H1 (cell line): ENCODE results near the gene FRMD3. TPM values are rescaled to one million over a fixed set of nuclear protein-coding genes. Genes with fewer than 3 reads are reported as not detected.

ENCODE experiments used
- CTCF ChIA-PET: fragments of 300-600 bp; sonication (Branson Sonifier 250); formaldehyde crosslinking; loops from one replicate; lab custom pipeline; 2021; ENCODE audit not compliant: partially characterized antibody; lab: Charles Lee
- POLR2A ChIA-PET: fragments of 300-600 bp; sonication (Branson Sonifier 250); formaldehyde crosslinking; loops from one replicate; lab custom pipeline; 2021; ENCODE audit warnings: inconsistent platforms; ENCODE audit not compliant: partially characterized antibody; lab: Charles Lee
- DNase-seq, 2 experiments: peaks; one replicate each; pipeline versions ENCODE4 v3.0.0 to v3.0.0-alpha.2; 2010 to 2022; ENCODE audit warnings: low spot score in 2 of 2, low read depth in 1 of 2, mixed read lengths in 1 of 2
- FAIRE-seq: peaks from 2 replicates; lab custom pipeline; 2011; peaks lifted over from hg19 to GRCh38; lab: Jason Lieb, UNC
- H2AFZ ChIP-seq: 2 replicates; pipeline ENCODE4 v1.8.1; 2012; ENCODE audit warnings: low read length, inconsistent platforms
- H2AK5ac ChIP-seq: 2 replicates; pipeline ENCODE4 v1.6.1; 2013; ENCODE audit warnings: low read depth, low read length
- H2BK120ac ChIP-seq: replicated peaks from 2 replicates; pipeline ENCODE3; 2013; ENCODE audit warnings: low read depth, low read length, inconsistent platforms
- H2BK12ac ChIP-seq: 2 replicates; pipeline ENCODE4 v1.6.1; 2013; ENCODE audit warnings: low read depth, low read length
- H2BK15ac ChIP-seq: 2 replicates; pipeline ENCODE4 v1.6.1; 2013; ENCODE audit warnings: low read length
- H2BK20ac ChIP-seq: 2 replicates; pipeline ENCODE4 v1.6.1; 2013; ENCODE audit warnings: low read length
- H2BK5ac ChIP-seq: 2 replicates; pipeline ENCODE4 v1.6.1; 2013; ENCODE audit warnings: low read depth, low read length
- H3K14ac ChIP-seq: 2 replicates; pipeline ENCODE4 v1.6.1; 2013; ENCODE audit warnings: inconsistent platforms; ENCODE audit not compliant: insufficient read length
- H3K18ac ChIP-seq: 2 replicates; pipeline ENCODE4 v1.6.1; 2013; ENCODE audit warnings: low read length; ENCODE audit errors: extremely low read depth
- H3K23ac ChIP-seq: 2 replicates; pipeline ENCODE4 v1.6.1; 2013; ENCODE audit warnings: inconsistent platforms; ENCODE audit not compliant: insufficient read length
- H3K23me2 ChIP-seq: 2 replicates; pipeline ENCODE4 v1.6.1; 2013; ENCODE audit warnings: low read depth, low read length
- H3K27ac ChIP-seq: 2 replicates; pipeline ENCODE4 v1.6.1; 2011; ENCODE audit warnings: low read depth, low read length, inconsistent platforms
- H3K27me3 ChIP-seq, 4 experiments: replicated peaks in 1 of 4; 1 replicate in 1 of 4; 2 replicates in 3 of 4; pipeline versions ENCODE4 v1.6.1 to v1.8.1; 2011 to 2013; ENCODE audit warnings: low read length in 3 of 4, mild to moderate bottlenecking in 3 of 4, inconsistent platforms in 2 of 4, mixed read lengths in 2 of 4, moderate library complexity in 1 of 4; ENCODE audit not compliant: control insufficient read depth in 3 of 4, insufficient read depth in 3 of 4; ENCODE audit errors: extremely low read depth in 1 of 4
- H3K36me3 ChIP-seq, 4 experiments: 2 replicates each; pipeline versions ENCODE4 v1.6.1 to v1.8.1; 2011 to 2013; ENCODE audit warnings: mild to moderate bottlenecking in 4 of 4, low read length in 3 of 4, moderate library complexity in 2 of 4, control low read depth in 1 of 4, inconsistent platforms in 1 of 4; ENCODE audit not compliant: insufficient read depth in 4 of 4, control insufficient read depth in 2 of 4
- H3K4ac ChIP-seq: replicated peaks from 2 replicates; pipeline ENCODE3; 2013; ENCODE audit warnings: low read length, low read depth, mixed read lengths, inconsistent platforms; ENCODE audit not compliant: insufficient read length
- H3K4me1 ChIP-seq, 4 experiments: replicated peaks in 1 of 4; 1 replicate in 1 of 4; 2 replicates in 3 of 4; pipeline versions ENCODE4 v1.6.1 to v1.8.1; 2011 to 2013; ENCODE audit warnings: low read length in 3 of 4, inconsistent platforms in 2 of 4, mixed read lengths in 1 of 4; ENCODE audit not compliant: insufficient read depth in 4 of 4, control insufficient read depth in 3 of 4
- H3K4me2 ChIP-seq, 2 experiments: 2 replicates each; pipeline versions ENCODE4 v1.6.1 to v1.8.1; 2011 to 2013; ENCODE audit warnings: low read depth in 2 of 2, low read length in 2 of 2, control low read depth in 1 of 2, inconsistent platforms in 1 of 2, mild to moderate bottlenecking in 1 of 2; ENCODE audit not compliant: insufficient read depth in 1 of 2
- H3K4me3 ChIP-seq, 4 experiments: fragments of 200-600, 300-600 bp in 1 of 4; sonication (generic), shearing (Covaris generic), sonication (Bioruptor Twin) in 1 of 4; 2 replicates each; pipeline versions ENCODE4 v1.5.1 to v1.8.1; 2011 to 2016; ENCODE audit warnings: low read length in 4 of 4, low read depth in 3 of 4, control low read depth in 2 of 4, inconsistent platforms in 2 of 4, mild to moderate bottlenecking in 2 of 4, mixed read lengths in 1 of 4, moderate library complexity in 1 of 4; ENCODE audit not compliant: insufficient read depth in 2 of 4; ENCODE audit errors: extremely low read depth in 1 of 4
- H3K56ac ChIP-seq: replicated peaks from 2 replicates; pipeline ENCODE3; 2013; ENCODE audit warnings: low read depth, mild to moderate bottlenecking, mixed read lengths, low read length, inconsistent platforms; ENCODE audit not compliant: insufficient read length
- H3K79me1 ChIP-seq: 2 replicates; pipeline ENCODE4 v1.6.1; 2013; ENCODE audit warnings: low read depth, low read length, control low read depth
- H3K79me2 ChIP-seq, 2 experiments: 2 replicates each; pipeline versions ENCODE4 v1.6.1 to v1.8.1; 2012 to 2013; ENCODE audit warnings: low read length in 2 of 2, mild to moderate bottlenecking in 2 of 2, inconsistent platforms in 1 of 2; ENCODE audit not compliant: insufficient read depth in 2 of 2, control insufficient read depth in 1 of 2
- H3K9ac ChIP-seq, 4 experiments: replicated peaks in 1 of 4; 1 replicate in 1 of 4; 2 replicates in 3 of 4; pipeline versions ENCODE4 v1.6.1 to v1.8.1; 2011 to 2013; ENCODE audit warnings: low read depth in 3 of 4, low read length in 3 of 4, control low read depth in 2 of 4, mild to moderate bottlenecking in 2 of 4, moderate library complexity in 2 of 4, inconsistent platforms in 1 of 4; ENCODE audit errors: extremely low read depth in 1 of 4
- H3K9me3 ChIP-seq, 2 experiments: 2 replicates each; pipeline versions ENCODE4 v1.6.1 to v1.8.1; 2012 to 2013; ENCODE audit warnings: mild to moderate bottlenecking in 2 of 2, moderate library complexity in 2 of 2, control low read depth in 1 of 2, inconsistent platforms in 1 of 2, low read depth in 1 of 2, low read length in 1 of 2, mixed read lengths in 1 of 2; ENCODE audit not compliant: insufficient read depth in 2 of 2
- H4K20me1 ChIP-seq, 2 experiments: replicated peaks in 1 of 2; 2 replicates each; pipeline versions ENCODE3 to v1.8.1; 2011 to 2013; ENCODE audit warnings: inconsistent platforms in 2 of 2, low read length in 2 of 2, mild to moderate bottlenecking in 1 of 2; ENCODE audit not compliant: insufficient read depth in 2 of 2, control insufficient read depth in 1 of 2
- H4K5ac ChIP-seq: 2 replicates; pipeline ENCODE4 v1.6.1; 2013; ENCODE audit warnings: low read length, low read depth, mixed read lengths, inconsistent platforms; ENCODE audit not compliant: insufficient read length
- H4K8ac ChIP-seq: 2 replicates; pipeline ENCODE4 v1.8.0; 2013; ENCODE audit warnings: mild to moderate bottlenecking, moderate library complexity, low read length, inconsistent platforms; ENCODE audit not compliant: insufficient read depth; ENCODE audit errors: extremely low read depth
- H4K91ac ChIP-seq: replicated peaks from 2 replicates; pipeline ENCODE3; 2013; ENCODE audit warnings: low read length, mixed read lengths, inconsistent platforms; ENCODE audit not compliant: insufficient read length
- ATF2 ChIP-seq: IDR thresholded peaks from 2 replicates; pipeline ENCODE4 v1.6.1; 2012; ENCODE audit warnings: low read length, inconsistent platforms
- ATF3 ChIP-seq: IDR thresholded peaks from 2 replicates; pipeline ENCODE4 v1.6.1; 2011; ENCODE audit warnings: low read depth, mild to moderate bottlenecking, low read length; ENCODE audit not compliant: insufficient read depth
- BCL11A ChIP-seq, 2 experiments: IDR thresholded peaks; one replicate each; pipeline ENCODE4 v1.6.1; 2011; ENCODE audit warnings: low read depth in 2 of 2, low read length in 2 of 2, mild to moderate bottlenecking in 2 of 2
- E2F6 ChIP-seq: IDR thresholded peaks from 2 replicates; pipeline ENCODE4 v1.6.1; 2012; ENCODE audit warnings: inconsistent platforms
- GABPA ChIP-seq: IDR thresholded peaks from 2 replicates; pipeline ENCODE4 v1.6.1; 2011; ENCODE audit warnings: mild to moderate bottlenecking, low read length, moderate library complexity, borderline replicate concordance; ENCODE audit not compliant: insufficient read depth
- SIRT6 ChIP-seq: IDR thresholded peaks from one replicate; pipeline ENCODE4 v1.7.1; 2012; ENCODE audit warnings: low read length, inconsistent platforms
- WGBS, 2 experiments: shearing (Covaris generic) in 1 of 2; methylation state at CpG; one replicate each; pipeline versions ENCODE4 v1.1.6 to v1.1.7; 2013 to 2015; ENCODE audit warnings: low lambda C conversion rate in 2 of 2, mixed read lengths in 2 of 2, inconsistent platforms in 1 of 2, low coverage in 1 of 2, missing lambda C conversion rate in 1 of 2; ENCODE audit not compliant: insufficient replicate concordance in 2 of 2, insufficient coverage in 1 of 2, insufficient read length in 1 of 2; ENCODE audit errors: extremely low coverage in 1 of 2, missing lambda C conversion rate in 1 of 2; 5-methylcytosine and 5-hydroxymethylcytosine counted together
- polyA plus RNA-seq, 7 experiments: library from polyadenylated mRNA; depleted of rRNA in 3 of 7; stranded (reverse) in 5 of 7; unstranded in 2 of 7; fragments of >200 nt in 5 of 7; fragments of 200-250 nt in 2 of 7; gene quantifications; 1 replicate in 5 of 7; 2 replicates in 1 of 7; 4 replicates in 1 of 7; pipeline versions ENCODE4 v1.2.1 to v1.2.3, GENCODE V29; 2011 to 2013; ENCODE audit warnings: missing spikeins in 2 of 7, mixed read lengths in 2 of 7
- total RNA-seq: library from RNA; stranded (reverse); fragmentation: NEBNext Ultra II Directional; extraction: Animal tissue kit (Norgen Biotek cat#: 25700); gene quantifications from 2 replicates; pipeline ENCODE4 v1.2.1, GENCODE V29; 2021

FRMD3 gene
- total and polyA plus RNA-seq, 2 of the 8 experiments (the other 6 are each of a cell fraction or from before 2014, with no cell fraction given), result 0.15 to 1.4 TPM

DNA sequence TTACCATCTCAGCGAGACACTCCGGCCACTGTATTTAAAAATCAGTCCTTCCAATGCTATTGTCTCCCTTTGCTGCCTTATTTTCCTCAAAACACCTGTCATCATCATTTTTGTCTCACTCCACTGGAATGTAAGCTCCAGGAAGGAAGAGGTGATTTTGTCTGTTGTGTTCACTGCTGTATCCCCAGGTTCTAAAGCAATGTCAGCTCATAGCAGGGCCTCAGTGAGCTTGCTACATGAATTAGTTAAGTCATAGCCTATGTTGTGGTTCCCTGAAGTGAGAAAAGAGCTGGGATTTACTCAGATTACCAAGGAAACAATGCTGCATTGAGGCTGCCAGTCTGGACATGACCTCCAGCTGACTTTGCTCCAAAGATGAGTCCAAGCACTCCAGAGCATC lies 337.7 kb downstream of the FRMD3 start:
- Histone ChIP-seq H3K4ac (no peak overlapping the region), H2BK15ac (no peak overlapping the region), H3K27me3 (no peaks in the 10 kb centered on the region), H3K36me3 (no peaks in the 10 kb centered on the region), H3K4me1 (peaks cover 0 to 3% (median 2%) of the 10 kb centered on the region in 4 experiments; a peak in 3 of 7 replicates), H4K20me1 (no peaks in the 10 kb centered on the region), H2BK20ac (no peak overlapping the region), H4K8ac (no peak overlapping the region), H2AFZ (no peak overlapping the region), H4K91ac (no peak overlapping the region), H3K23me2 (no peaks in the 10 kb centered on the region), H3K27ac (no peak overlapping the region), H3K79me1 (no peaks in the 10 kb centered on the region), H3K9ac (no peak overlapping the region), H3K4me3 (no peak overlapping the region), H3K79me2 (no peaks in the 10 kb centered on the region), H3K18ac (no peak overlapping the region), H3K14ac (no peak overlapping the region), H2AK5ac (no peak overlapping the region), H2BK5ac (no peak overlapping the region), H2BK120ac (no peak overlapping the region), H4K5ac (no peak overlapping the region), H3K23ac (no peak overlapping the region), H3K4me2 (no peak overlapping the region), H3K56ac (no peak overlapping the region), H3K9me3 (no peaks in the 10 kb centered on the region), H2BK12ac (no peak overlapping the region)
- WGBS, 2 experiments, result 100% methylated on average over 2 of the region's 2 CpGs; no CpG with 5 or more reads in 1 of the 2 experiments
- DNase-seq (no peak), FAIRE-seq (no peak)
- CTCF ChIA-PET, result interaction anchor here (1.0 to 2.9 kb wide), 6 partner anchors 11 to 142 kb away, joined by 3 to 8 read pairs (median 4); no protein-coding TSS in a partner anchor
- TF ChIP-seq GABPA, result no peak
- TF ChIP-seq SIRT6, result no peak
- no peak for TF ChIP-seq E2F6
- TF ChIP-seq ATF3, result no peak
- TF ChIP-seq ATF2, result no peak
- TF ChIP-seq BCL11A (IDR thresholded peaks at IDR 0.05; ENCODE audit: low read depth in 2 of 2, low read length in 2 of 2), result no peak
- POLR2A ChIA-PET, result no interaction called here
